Activated CD4-positive, CD25-positive, alpha-beta regulatory T cell treated with anti-CD3 and anti-CD28 coated beads, Interleukin-2, amount 50 U/mL, for 16 hours (primary cell): ENCODE measurements around the gene CRYBG1.

Source experiments
- DNase-seq: peaks from one replicate; pipeline ENCODE4 v3.0.0-alpha.2; 2020; ENCODE audit warnings: low read depth, low spot score

The CRYBG1 gene

DNA sequence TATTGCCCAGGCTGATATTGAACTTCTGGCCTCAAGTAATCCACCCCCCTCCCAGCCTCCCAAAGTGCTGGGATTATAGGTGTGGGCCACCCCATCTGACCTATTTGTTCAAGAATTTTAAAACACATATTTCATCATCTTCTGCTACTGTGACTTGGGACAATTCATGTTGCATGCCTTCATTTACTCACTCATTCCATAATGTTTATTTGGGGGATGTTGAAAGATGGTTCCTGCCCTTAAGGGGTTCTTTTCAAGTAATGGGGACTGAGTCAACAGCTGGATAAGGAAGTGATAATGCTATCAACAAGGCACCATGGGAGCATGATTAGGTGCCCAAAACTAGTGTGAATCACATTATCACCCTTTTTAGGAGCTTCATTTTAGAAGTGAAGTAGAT is 62.0 kb downstream of the CRYBG1 start:
- no peak for DNase-seq

DNA sequence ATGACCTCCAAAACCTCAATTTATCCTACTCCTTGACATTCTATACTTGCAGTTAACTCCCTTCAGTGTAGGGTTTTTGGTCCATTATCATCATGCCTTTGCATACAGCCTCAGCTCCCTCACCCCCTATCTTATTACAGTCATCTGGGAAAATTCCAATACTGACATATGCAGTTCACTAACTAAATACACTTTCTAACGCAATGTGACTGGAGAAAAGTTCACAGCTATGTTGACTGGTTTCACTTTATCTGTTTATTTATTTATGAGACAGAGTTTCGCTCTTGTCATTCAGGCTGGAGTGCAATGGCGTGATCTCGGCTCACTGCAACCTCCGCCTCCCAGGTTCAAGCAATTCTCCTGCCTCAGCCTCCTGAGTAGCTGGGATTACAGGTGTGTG is 64.9 kb downstream of the CRYBG1 start:
- no peak for DNase-seq

GRCh38 chr6:106426250-106426970 is 65.9 kb downstream of the CRYBG1 start:
- DNase-seq: no peak

DNA sequence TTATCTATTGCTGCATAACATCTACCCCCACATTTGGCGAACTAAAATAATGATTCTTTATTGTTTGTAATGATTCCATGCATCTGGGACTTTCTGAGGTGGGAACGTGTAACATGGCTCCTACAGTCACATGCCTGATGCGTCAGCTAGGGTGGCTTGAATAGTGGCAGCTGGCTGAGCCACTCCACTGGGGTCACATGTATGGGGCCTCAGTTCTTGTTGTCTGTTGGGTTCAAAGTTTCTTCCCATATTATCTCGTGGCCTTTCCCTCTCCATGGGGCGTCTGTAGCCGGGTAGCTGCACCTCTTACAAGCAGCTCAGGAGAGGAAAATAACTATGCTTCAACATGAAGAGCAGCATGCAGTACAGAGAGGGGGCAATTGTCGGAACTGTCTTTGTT is 69.9 kb downstream of the CRYBG1 start:
- DNase-seq: no peak

DNA sequence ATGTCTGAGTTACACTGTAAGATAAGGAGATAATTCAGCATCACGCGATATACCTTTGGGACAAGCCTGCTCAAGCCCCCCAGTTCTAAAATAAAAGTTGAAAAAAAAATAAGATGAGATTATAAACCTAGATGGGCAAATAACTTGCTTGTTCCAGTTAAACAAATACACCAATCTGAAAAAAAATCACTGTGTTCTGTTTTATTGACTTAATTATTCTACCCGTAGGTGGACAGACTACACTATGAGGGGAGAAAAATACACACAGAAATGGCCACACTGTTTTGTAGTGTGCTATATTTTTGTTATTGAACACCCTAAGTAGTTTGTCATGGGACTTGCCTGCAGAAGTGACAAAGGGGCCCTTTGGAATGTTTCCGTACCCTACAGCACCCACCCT is 70.9 kb downstream of the CRYBG1 start:
- DNase-seq: no peak

DNA sequence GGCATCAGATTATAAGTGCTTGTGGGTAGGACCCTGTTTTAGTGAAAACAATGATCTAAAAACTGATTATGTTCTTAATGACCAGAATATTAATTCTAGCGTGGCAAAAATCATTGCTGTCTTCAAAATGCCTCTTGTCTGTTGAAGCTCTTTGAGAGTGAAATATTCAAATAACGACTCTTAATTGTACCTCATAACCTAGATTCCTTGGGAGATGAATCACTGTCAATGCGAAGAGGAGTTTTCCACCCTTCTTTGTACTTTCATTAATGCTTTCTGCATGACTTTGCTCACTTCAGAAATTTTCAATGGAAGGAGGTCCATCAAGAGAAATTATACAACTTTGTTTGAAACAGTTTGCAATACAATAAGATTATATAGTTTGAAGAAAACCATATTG is 71.5 kb downstream of the CRYBG1 start:
- no peak for DNase-seq

DNA sequence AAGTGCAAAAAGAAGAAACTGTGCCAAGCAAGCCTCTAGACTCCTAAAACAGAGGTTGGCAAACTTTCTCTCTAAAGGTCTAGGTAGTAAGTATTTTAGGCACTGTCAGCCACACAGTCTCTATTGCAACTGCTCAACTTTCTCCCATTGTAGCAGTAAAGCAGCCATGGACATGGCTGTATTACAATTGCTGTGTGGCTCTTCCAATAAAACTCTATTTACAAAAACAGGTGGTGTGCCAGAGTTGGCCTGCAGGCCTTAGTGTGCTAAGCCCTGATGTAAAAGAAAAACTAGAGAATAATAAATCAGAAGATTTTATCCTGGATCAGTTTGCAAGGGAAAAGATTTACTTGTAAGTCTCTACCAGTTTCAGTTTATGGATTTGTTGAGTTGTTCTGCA is 74.0 kb downstream of the CRYBG1 start:
- DNase-seq: no peak

DNA sequence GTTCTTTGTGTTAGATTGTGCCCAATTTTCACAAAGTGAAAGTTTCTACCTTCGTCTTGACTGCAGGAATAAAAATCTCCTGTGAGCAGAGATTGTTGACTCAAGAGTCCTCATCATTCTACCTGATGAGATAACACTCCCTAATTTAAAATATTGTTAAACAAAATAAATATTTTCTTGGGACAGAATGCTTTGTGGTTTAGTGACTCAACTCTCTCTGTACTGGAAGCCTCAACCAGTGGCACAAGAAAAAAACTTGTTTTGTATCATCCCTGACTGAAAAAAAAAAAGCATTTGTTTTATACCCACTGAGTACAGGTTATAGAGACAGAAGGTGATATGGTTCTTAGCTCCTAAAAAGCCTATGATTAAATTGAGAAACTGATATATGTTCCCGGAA is 78.9 kb downstream of the CRYBG1 start:
- DNase-seq: no peak

- no peak for DNase-seq
These were observed 80.0 kb downstream of the CRYBG1 start for GRCh38 chr6:106440546-106440945.

DNA sequence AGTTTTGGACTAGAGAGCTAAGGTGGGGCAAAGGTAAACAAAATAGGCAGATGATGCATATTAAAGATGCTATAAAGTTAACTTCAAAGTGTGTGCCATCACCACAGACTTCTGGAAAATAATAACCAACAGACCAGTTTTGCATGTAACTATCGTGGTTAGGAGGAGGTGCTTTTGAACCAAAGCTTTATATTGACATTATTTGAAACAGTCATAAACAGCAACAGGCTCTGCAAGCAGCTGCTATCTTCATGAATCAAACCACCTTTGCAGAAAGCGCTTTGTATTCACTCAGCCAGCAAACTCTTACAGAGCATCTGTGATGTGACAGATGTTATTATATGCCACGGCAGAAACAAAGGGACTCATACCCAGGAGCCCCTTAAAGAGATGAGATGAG is 81.9 kb downstream of the CRYBG1 start:
- no peak for DNase-seq

DNA sequence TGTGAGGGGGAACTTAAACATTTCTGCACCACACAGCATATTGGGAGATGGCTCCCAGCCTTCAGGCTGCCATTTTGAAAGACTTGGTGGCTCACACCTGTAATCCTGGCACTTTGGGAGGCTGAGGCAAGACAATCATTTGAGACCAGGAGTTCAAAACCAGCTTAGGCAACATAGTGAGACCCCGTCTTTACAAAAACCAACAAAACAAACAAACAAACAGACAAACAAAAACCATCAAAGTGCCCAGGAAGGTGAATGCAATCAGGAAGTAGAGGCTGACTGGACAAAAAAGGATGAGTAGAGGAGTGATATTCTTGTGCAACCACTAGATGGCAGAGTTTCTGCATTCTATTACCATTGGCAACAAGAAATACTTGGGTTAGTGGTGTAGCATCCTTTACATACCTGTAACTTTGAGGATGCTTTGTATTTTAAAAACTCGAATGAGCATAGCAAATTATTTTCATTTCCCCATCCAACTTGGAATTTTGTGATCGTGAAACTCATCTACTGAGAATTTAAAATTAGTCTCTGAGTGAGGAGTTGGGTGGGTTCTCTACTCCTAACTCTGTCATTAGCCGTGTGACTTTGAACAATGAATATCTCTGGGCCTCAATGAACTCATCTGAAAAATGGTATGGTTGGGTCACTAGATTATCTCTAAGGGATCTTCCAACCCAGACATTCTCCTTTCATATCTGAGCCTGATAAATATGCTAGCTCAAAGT is 84.4 kb downstream of the CRYBG1 start:
- peak; percentile 12 for DNase-seq

- DNase-seq: no peak
These were observed 85.0 kb downstream of the CRYBG1 start for GRCh38 chr6:106445508-106445878.

GRCh38 chr6:106446287-106446885 is 85.9 kb downstream of the CRYBG1 start:
- no peak for DNase-seq

DNA sequence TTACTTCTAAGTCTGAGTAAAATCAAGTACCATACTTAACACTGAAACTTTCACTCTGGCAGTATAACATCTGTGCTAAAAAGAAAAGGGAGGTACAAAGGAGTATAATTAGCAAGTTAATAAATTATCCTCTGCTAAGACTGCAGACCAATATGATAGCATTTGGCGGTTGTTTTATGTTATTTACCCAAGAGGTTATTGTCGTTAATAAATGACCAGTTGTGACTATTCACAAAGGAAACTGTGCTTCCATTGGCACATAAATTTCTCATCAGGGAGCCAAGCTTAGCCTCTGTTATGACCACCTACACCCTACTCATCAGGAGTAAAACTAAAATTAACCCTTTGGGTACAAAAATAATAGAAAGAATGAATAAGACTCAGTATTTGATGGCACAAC is 86.5 kb downstream of the CRYBG1 start:
- no peak for DNase-seq

DNA sequence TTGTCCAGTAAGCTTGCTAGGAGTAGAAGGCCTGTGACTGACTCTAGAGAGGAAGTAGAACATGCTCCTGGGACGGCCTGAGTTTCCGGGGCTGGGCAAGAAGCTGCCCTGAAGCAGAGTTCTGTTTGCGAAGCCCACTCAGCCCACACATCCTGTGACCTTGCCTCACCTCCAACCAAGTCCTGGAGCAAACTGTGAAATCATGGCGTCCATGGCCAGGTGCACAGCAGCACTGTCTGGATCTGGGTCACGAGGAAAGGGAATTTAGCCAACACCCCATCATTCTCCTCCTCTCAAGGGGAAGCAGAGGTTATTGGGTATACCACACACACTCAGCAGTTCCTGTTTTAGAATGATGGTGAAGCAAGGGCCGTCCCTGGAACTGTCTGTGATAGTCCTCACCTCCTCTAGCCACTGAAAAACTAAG is 87.5 kb downstream of the CRYBG1 start:
- DNase-seq: no peak

DNA sequence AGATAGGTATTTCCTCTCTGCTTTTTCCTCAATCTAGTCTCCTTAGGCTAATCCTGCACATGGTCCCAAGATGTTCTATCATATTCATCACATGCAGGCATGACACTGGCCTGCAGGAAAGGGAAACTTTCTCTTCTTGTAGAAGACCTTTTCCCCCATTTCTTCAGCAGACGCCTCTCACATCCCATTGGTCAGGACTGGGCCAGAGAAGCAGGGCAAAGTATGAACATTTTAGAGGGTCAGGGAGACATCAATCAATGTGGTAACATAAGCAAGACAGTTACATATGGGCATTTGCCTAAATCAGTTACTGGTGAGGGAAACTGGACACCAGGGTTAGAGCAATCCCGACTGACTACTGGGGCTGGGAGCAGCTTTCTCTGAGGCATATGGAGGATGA is 90.1 kb downstream of the CRYBG1 start:
- DNase-seq: no peak

- DNase-seq: no peak
These were observed 90.9 kb downstream of the CRYBG1 start for GRCh38 chr6:106451439-106451838.

DNA sequence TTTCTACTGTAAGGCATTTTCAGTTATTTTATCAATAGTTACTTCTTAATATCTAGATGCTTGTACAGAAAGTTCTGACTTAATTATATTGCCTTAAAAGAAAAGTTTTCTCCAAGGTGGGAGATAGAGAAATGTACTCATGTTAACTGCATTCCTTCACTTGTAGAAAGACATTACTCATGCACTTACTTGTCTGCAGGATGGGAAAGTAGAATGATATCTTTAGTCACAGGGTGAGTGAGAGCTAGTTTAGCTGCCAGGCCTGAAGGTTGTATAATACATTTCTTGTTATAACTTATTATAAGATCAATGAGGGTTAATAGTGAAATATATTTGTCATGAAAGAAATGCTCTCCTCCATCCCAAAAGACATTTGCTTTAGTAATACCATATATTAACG is 92.1 kb downstream of the CRYBG1 start:
- DNase-seq: no peak

DNA sequence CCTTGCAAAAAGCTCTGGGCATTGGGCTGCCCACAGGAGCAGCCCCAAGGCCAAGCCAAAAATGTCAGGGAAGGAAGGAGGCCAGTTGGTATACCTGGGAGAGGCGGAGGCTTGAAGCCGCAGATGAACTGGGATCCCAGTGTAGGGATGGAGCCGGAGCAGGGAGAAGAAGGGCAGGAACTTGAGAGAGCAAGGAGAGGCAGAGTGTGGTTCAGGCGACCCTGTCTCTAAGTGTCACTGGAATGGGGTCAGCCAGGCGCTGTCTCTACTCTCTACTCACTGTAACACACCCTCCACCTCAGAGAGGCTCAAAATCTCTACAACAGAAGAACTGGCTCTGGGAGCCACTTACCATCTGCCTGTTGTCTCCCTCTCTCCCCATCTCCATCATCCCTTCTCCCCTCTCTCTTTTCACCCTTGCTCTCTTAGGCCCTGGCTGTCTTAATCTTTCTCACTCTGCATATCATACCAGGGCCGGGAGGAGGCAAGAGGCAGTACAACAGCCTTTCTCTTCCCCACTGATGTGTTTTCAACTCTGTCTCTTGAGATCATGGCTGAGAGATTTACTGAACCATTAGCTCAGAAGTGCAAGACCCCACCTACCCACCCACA is 93.3 kb downstream of the CRYBG1 start:
- DNase-seq: no peak

DNA sequence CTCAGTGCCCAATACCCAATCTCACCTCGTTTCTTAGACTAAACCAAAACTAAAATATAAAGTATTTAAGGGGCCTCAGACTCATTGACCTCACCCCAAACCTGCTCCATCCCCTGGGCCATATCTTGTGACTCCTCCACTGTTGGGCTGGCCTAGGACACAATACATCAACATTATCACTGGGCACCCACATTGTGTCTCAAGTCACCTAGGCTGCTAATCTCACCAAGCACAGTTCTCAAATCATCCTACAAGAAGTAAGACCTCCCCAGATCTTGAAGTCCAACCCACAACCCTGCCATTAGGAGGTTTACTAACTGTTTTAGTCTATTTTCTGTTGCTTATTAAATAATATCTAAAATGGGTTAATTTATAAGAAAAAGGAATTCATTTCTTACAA is 96.2 kb downstream of the CRYBG1 start:
- DNase-seq: no peak

DNA sequence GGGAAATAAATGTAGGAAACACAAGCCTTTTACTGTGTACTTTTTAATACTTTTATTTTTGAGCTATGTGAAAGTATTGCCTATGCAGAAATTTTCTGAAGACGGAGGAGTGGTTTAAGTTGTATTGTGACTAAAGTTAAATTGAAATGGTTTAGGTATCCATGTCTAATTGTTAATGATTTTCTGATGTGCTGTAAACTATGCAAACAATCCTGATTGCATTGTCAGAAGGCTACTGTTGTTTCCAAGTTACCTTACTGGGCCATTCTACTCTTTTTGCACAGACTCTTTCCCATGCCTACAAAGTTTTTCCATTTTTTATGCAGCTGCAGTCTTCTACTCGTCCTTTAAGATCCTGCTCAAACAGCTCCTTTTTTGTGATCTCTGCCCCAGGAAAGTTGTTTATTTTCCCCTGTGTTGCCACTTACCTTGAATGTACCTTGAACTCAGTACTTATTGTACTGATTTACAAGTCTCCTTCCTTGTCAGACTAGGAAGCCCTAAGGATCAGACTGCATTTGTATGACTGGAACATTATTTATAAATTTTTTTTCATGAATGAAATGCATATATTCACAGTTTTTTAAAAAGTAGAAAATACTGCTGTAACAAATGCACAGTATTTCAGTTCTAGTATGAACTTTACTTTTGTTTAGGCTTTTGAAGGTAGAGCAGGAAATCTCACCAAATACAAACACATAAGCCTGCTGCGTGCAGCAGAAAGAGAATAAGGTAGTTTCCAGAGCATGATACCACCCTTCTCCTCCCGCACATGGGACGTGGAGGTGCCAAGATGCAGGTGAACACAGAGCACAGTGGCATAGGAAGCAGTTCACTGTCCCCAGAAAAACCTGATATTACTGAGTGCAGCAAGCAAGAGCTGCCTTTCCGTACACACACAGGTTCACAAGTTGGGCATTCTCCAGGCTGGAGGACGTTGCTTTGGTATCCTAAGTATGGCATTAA is 97.8 kb downstream of the CRYBG1 start:
- DNase-seq: no peak
